ENCODE results near the gene POU6F2.
"Not testable (repeated sequence)": the region's sequence is repeated elsewhere in the genome, so short reads cannot be mapped to it uniquely, and the experiment has no call there.

POU6F2 gene

GRCh38 chr7:39312254-39312989 is 334.7 kb downstream of the POU6F2 start:
- H3K27me3 ChIP-seq (ENCODE audit: low read depth, low read length), result no peaks in the 10 kb centered on the region
- H3K4me3 ChIP-seq (ENCODE audit: low read depth in 1 of 2, low read length in 2 of 2), result no peak overlapping the region
- H3K36me3 ChIP-seq (ENCODE audit: control insufficient read depth in 1 of 2, insufficient read depth in 2 of 2, low read length in 2 of 2), result no peaks in the 10 kb centered on the region
- H3K4me1 ChIP-seq (ENCODE audit: control insufficient read depth in 1 of 2, insufficient read depth in 2 of 2, low read length in 2 of 2), result no peaks in the 10 kb centered on the region
- H3K27ac ChIP-seq (ENCODE audit: low read length), result no peak overlapping the region
- no peaks in the 10 kb centered on the region for H3K9me3 ChIP-seq (ENCODE audit: control insufficient read depth in 1 of 2, low read length in 2 of 2)

GRCh38 chr7:39313376-39313775 is 335.7 kb downstream of the POU6F2 start:
- no peak overlapping the region for H3K27ac ChIP-seq (ENCODE audit: low read length)
- no peaks in the 10 kb centered on the region for H3K36me3 ChIP-seq (ENCODE audit: control insufficient read depth in 1 of 2, insufficient read depth in 2 of 2, low read length in 2 of 2)
- H3K9me3 ChIP-seq (ENCODE audit: control insufficient read depth in 1 of 2, low read length in 2 of 2), result no peaks in the 10 kb centered on the region
- no peak overlapping the region for H3K4me3 ChIP-seq (ENCODE audit: low read depth in 1 of 2, low read length in 2 of 2)
- H3K4me1 ChIP-seq (ENCODE audit: control insufficient read depth in 1 of 2, insufficient read depth in 2 of 2, low read length in 2 of 2), result no peaks in the 10 kb centered on the region
- H3K27me3 ChIP-seq (ENCODE audit: low read depth, low read length), result no peaks in the 10 kb centered on the region

GRCh38 chr7:39313974-39314373 is 336.3 kb downstream of the POU6F2 start:
- no peak overlapping the region for H3K27ac ChIP-seq (ENCODE audit: low read length)
- H3K27me3 ChIP-seq (ENCODE audit: low read depth, low read length), result no peaks in the 10 kb centered on the region
- H3K36me3 ChIP-seq (ENCODE audit: control insufficient read depth in 1 of 2, insufficient read depth in 2 of 2, low read length in 2 of 2), result no peaks in the 10 kb centered on the region
- H3K4me3 ChIP-seq (ENCODE audit: low read depth in 1 of 2, low read length in 2 of 2), result no peak overlapping the region
- no peaks in the 10 kb centered on the region for H3K4me1 ChIP-seq (ENCODE audit: control insufficient read depth in 1 of 2, insufficient read depth in 2 of 2, low read length in 2 of 2)
- H3K9me3 ChIP-seq (ENCODE audit: control insufficient read depth in 1 of 2, low read length in 2 of 2), result no peaks in the 10 kb centered on the region

GRCh38 chr7:39317107-39317506 is 339.4 kb downstream of the POU6F2 start:
- no peaks in the 10 kb centered on the region for H3K36me3 ChIP-seq (ENCODE audit: control insufficient read depth in 1 of 2, insufficient read depth in 2 of 2, low read length in 2 of 2)
- no peak overlapping the region for H3K27ac ChIP-seq (ENCODE audit: low read length)

GRCh38 chr7:39317896-39318295 is 340.2 kb downstream of the POU6F2 start:
- H3K4me3 ChIP-seq (ENCODE audit: low read depth in 1 of 2, low read length in 2 of 2), result no peak overlapping the region
- no peaks in the 10 kb centered on the region for H3K9me3 ChIP-seq (ENCODE audit: control insufficient read depth in 1 of 2, low read length in 2 of 2)
- no peak overlapping the region for H3K27ac ChIP-seq (ENCODE audit: low read length)
- no peaks in the 10 kb centered on the region for H3K36me3 ChIP-seq (ENCODE audit: control insufficient read depth in 1 of 2, insufficient read depth in 2 of 2, low read length in 2 of 2)
- no peaks in the 10 kb centered on the region for H3K4me1 ChIP-seq (ENCODE audit: control insufficient read depth in 1 of 2, insufficient read depth in 2 of 2, low read length in 2 of 2)
- H3K27me3 ChIP-seq (ENCODE audit: low read depth, low read length), result no peaks in the 10 kb centered on the region

More at GRCh38 chr7:39317107-39317506, 339.4 kb downstream of the POU6F2 start:
- no peak overlapping the region for H3K4me3 ChIP-seq (ENCODE audit: low read depth in 1 of 2, low read length in 2 of 2)
- no peaks in the 10 kb centered on the region for H3K4me1 ChIP-seq (ENCODE audit: control insufficient read depth in 1 of 2, insufficient read depth in 2 of 2, low read length in 2 of 2)
- H3K9me3 ChIP-seq (ENCODE audit: control insufficient read depth in 1 of 2, low read length in 2 of 2), result no peaks in the 10 kb centered on the region
- H3K27me3 ChIP-seq (ENCODE audit: low read depth, low read length), result no peaks in the 10 kb centered on the region

GRCh38 chr7:39321245-39321644 is 343.5 kb downstream of the POU6F2 start:
- H3K27me3 ChIP-seq (ENCODE audit: low read depth, low read length), result no peaks in the 10 kb centered on the region
- H3K4me3 ChIP-seq (ENCODE audit: low read depth in 1 of 2, low read length in 2 of 2), result no peak overlapping the region
- H3K27ac ChIP-seq (ENCODE audit: low read length), result no peak overlapping the region
- H3K4me1 ChIP-seq (ENCODE audit: control insufficient read depth in 1 of 2, insufficient read depth in 2 of 2, low read length in 2 of 2), result no peaks in the 10 kb centered on the region
- H3K36me3 ChIP-seq (ENCODE audit: control insufficient read depth in 1 of 2, insufficient read depth in 2 of 2, low read length in 2 of 2), result no peaks in the 10 kb centered on the region
- H3K9me3 ChIP-seq (ENCODE audit: control insufficient read depth in 1 of 2, low read length in 2 of 2), result no peaks in the 10 kb centered on the region

- Histone ChIP-seq H3K27me3 (ENCODE audit: low read depth, low read length) (no peaks in the 10 kb centered on the region), H3K27ac (ENCODE audit: low read length) (no peak overlapping the region), H3K36me3 (ENCODE audit: control insufficient read depth in 1 of 2, insufficient read depth in 2 of 2, low read length in 2 of 2) (no peaks in the 10 kb centered on the region), H3K9me3 (ENCODE audit: control insufficient read depth in 1 of 2, low read length in 2 of 2) (no peaks in the 10 kb centered on the region), H3K4me1 (ENCODE audit: control insufficient read depth in 1 of 2, insufficient read depth in 2 of 2, low read length in 2 of 2) (no peaks in the 10 kb centered on the region), H3K4me3 (ENCODE audit: low read depth in 1 of 2, low read length in 2 of 2) (no peak overlapping the region)
Measured at GRCh38 chr7:39321909-39322498, 344.3 kb downstream of the POU6F2 start.

- no peak overlapping the region for H3K4me3 ChIP-seq (ENCODE audit: low read depth in 1 of 2, low read length in 2 of 2)
- H3K36me3 ChIP-seq (ENCODE audit: control insufficient read depth in 1 of 2, insufficient read depth in 2 of 2, low read length in 2 of 2), result no peaks in the 10 kb centered on the region
- H3K4me1 ChIP-seq (ENCODE audit: control insufficient read depth in 1 of 2, insufficient read depth in 2 of 2, low read length in 2 of 2), result no peaks in the 10 kb centered on the region
- no peak overlapping the region for H3K27ac ChIP-seq (ENCODE audit: low read length)
- H3K9me3 ChIP-seq (ENCODE audit: control insufficient read depth in 1 of 2, low read length in 2 of 2), result no peaks in the 10 kb centered on the region
- no peaks in the 10 kb centered on the region for H3K27me3 ChIP-seq (ENCODE audit: low read depth, low read length)
Measured at GRCh38 chr7:39324139-39324760, 346.5 kb downstream of the POU6F2 start.

- H3K36me3 ChIP-seq (ENCODE audit: control insufficient read depth in 1 of 2, insufficient read depth in 2 of 2, low read length in 2 of 2); H3K4me3 ChIP-seq (ENCODE audit: low read depth in 1 of 2, low read length in 2 of 2); H3K4me1 ChIP-seq (ENCODE audit: control insufficient read depth in 1 of 2, insufficient read depth in 2 of 2, low read length in 2 of 2); H3K27me3 ChIP-seq (ENCODE audit: low read depth, low read length); H3K27ac ChIP-seq (ENCODE audit: low read length); H3K9me3 ChIP-seq (ENCODE audit: control insufficient read depth in 1 of 2, low read length in 2 of 2): not testable (repeated sequence)
Measured at GRCh38 chr7:39331607-39332006, 353.9 kb downstream of the POU6F2 start.

- Histone ChIP-seq H3K9me3 (ENCODE audit: control insufficient read depth in 1 of 2, low read length in 2 of 2) (no peaks in the 10 kb centered on the region), H3K27me3 (ENCODE audit: low read depth, low read length) (no peaks in the 10 kb centered on the region), H3K27ac (ENCODE audit: low read length) (no peak overlapping the region), H3K36me3 (ENCODE audit: control insufficient read depth in 1 of 2, insufficient read depth in 2 of 2, low read length in 2 of 2) (no peaks in the 10 kb centered on the region), H3K4me3 (ENCODE audit: low read depth in 1 of 2, low read length in 2 of 2) (no peak overlapping the region), H3K4me1 (ENCODE audit: control insufficient read depth in 1 of 2, insufficient read depth in 2 of 2, low read length in 2 of 2) (no peaks in the 10 kb centered on the region)
Measured at GRCh38 chr7:39332142-39332541, 354.4 kb downstream of the POU6F2 start.

GRCh38 chr7:39333701-39334100 is 356.0 kb downstream of the POU6F2 start:
- H3K36me3 ChIP-seq (ENCODE audit: control insufficient read depth in 1 of 2, insufficient read depth in 2 of 2, low read length in 2 of 2), result no peaks in the 10 kb centered on the region
- no peak overlapping the region for H3K4me3 ChIP-seq (ENCODE audit: low read depth in 1 of 2, low read length in 2 of 2)
- no peak overlapping the region for H3K27ac ChIP-seq (ENCODE audit: low read length)
- H3K4me1 ChIP-seq (ENCODE audit: control insufficient read depth in 1 of 2, insufficient read depth in 2 of 2, low read length in 2 of 2), result no peaks in the 10 kb centered on the region
- no peaks in the 10 kb centered on the region for H3K9me3 ChIP-seq (ENCODE audit: control insufficient read depth in 1 of 2, low read length in 2 of 2)
- no peaks in the 10 kb centered on the region for H3K27me3 ChIP-seq (ENCODE audit: low read depth, low read length)

Measured in muscle layer of duodenum (tissue), 2 donors.